Loucy (cell line): ENCODE measurements around the gene IQSEC1.

ENCODE experiments used
- H2AFZ ChIP-seq: fragments of 200-600 bp; sonication (generic); 2 replicates; pipeline ENCODE4 v1.6.0; 2016; ENCODE audit warnings: antibody characterized with exemption, mild to moderate bottlenecking, low read length, moderate library complexity
- H3F3A ChIP-seq: fragments of 200-600 bp; 2 replicates; pipeline ENCODE4 v1.6.0; 2016; ENCODE audit warnings: antibody characterized with exemption, low read depth, mild to moderate bottlenecking
- H3K27me3 ChIP-seq: fragments of 200-600 bp; sonication (generic); 2 replicates; pipeline ENCODE4 v1.6.1; 2014; ENCODE audit warnings: low read length, mild to moderate bottlenecking; ENCODE audit not compliant: insufficient read depth, poor library complexity, severe bottlenecking
- H3K36me3 ChIP-seq: fragments of 200-600 bp; sonication (generic); 2 replicates; pipeline ENCODE4 v1.6.1; 2016; ENCODE audit warnings: low read length; ENCODE audit not compliant: insufficient read depth
- H3K4me1 ChIP-seq: fragments of 200-600 bp; sonication (generic); 2 replicates; pipeline ENCODE4 v1.5.1; 2014; ENCODE audit warnings: low read length, mild to moderate bottlenecking; ENCODE audit not compliant: insufficient read depth, poor library complexity, severe bottlenecking
- H3K4me2 ChIP-seq: fragments of 200-600 bp; sonication (generic); 2 replicates; pipeline ENCODE4 v1.6.0; 2014; ENCODE audit warnings: antibody characterized with exemption, low read length, low read depth, mild to moderate bottlenecking; ENCODE audit not compliant: poor library complexity, severe bottlenecking
- H3K4me3 ChIP-seq: fragments of 200-600 bp; sonication (generic); 2 replicates; pipeline ENCODE4 v1.5.1; 2014; ENCODE audit warnings: low read length, mild to moderate bottlenecking, mixed read lengths; ENCODE audit not compliant: poor library complexity, severe bottlenecking
- H3K79me2 ChIP-seq: fragments of 200-600 bp; sonication (generic); 2 replicates; pipeline ENCODE4 v1.6.1; 2014; ENCODE audit warnings: low read length; ENCODE audit not compliant: insufficient read depth
- H3K9ac ChIP-seq: fragments of 200-600 bp; sonication (generic); 2 replicates; pipeline ENCODE4 v1.6.0; 2014; ENCODE audit warnings: mild to moderate bottlenecking, low read depth, low read length, moderate library complexity; ENCODE audit not compliant: poor library complexity, severe bottlenecking
- H3K9me2 ChIP-seq: fragments of 200-600 bp; sonication (generic); replicated peaks from 2 replicates; pipeline ENCODE4 v1.6.1; 2016; ENCODE audit warnings: low read depth, low read length, mixed read lengths
- H3K9me3 ChIP-seq: fragments of 200-600 bp; sonication (generic); 2 replicates; pipeline ENCODE4 v1.6.1; 2014; ENCODE audit warnings: mild to moderate bottlenecking, antibody characterized with exemption, low read length, low read depth; ENCODE audit not compliant: insufficient read depth
- H4K20me1 ChIP-seq: fragments of 200-600 bp; sonication (generic); 2 replicates; pipeline ENCODE4 v1.6.0; 2014; ENCODE audit warnings: antibody characterized with exemption, low read length, mild to moderate bottlenecking; ENCODE audit not compliant: insufficient read depth, poor library complexity, severe bottlenecking
- EZH2phosphoT487 ChIP-seq: fragments of 200-600 bp; IDR thresholded peaks from 2 replicates; pipeline ENCODE4 v1.6.1; 2018; ENCODE audit warnings: antibody characterized with exemption, mild to moderate bottlenecking, moderate library complexity, borderline replicate concordance
- TF ChIP-seq, protein P1 (sequence below): fragments of 200-600 bp; sonication (generic); conservative IDR thresholded peaks from 2 replicates; pipeline ENCODE4 v1.5.1; 2014; ENCODE audit warnings: mild to moderate bottlenecking, antibody characterized with exemption, low read length

Gene IQSEC1

GRCh38 chr3:13085846-13086179 is 12.6 kb upstream of the IQSEC1 start:
- Histone ChIP-seq H3K27me3 (no peaks in the 10 kb centered on the region), H3K79me2 (no peaks in the 10 kb centered on the region), H3K4me1 (peaks cover 52% of the 10 kb centered on the region), H3K9me3 (no peaks in the 10 kb centered on the region), H3K4me3 (no peak overlapping the region), H3F3A (no peaks in the 10 kb centered on the region), H3K4me2 (peak overlapping the region; percentile 11), H4K20me1 (no peaks in the 10 kb centered on the region), H3K36me3 (no peaks in the 10 kb centered on the region), H3K9me2 (no peaks in the 10 kb centered on the region), H2AFZ (no peak overlapping the region), H3K9ac (no peak overlapping the region)
- TF ChIP-seq, protein P1, sequence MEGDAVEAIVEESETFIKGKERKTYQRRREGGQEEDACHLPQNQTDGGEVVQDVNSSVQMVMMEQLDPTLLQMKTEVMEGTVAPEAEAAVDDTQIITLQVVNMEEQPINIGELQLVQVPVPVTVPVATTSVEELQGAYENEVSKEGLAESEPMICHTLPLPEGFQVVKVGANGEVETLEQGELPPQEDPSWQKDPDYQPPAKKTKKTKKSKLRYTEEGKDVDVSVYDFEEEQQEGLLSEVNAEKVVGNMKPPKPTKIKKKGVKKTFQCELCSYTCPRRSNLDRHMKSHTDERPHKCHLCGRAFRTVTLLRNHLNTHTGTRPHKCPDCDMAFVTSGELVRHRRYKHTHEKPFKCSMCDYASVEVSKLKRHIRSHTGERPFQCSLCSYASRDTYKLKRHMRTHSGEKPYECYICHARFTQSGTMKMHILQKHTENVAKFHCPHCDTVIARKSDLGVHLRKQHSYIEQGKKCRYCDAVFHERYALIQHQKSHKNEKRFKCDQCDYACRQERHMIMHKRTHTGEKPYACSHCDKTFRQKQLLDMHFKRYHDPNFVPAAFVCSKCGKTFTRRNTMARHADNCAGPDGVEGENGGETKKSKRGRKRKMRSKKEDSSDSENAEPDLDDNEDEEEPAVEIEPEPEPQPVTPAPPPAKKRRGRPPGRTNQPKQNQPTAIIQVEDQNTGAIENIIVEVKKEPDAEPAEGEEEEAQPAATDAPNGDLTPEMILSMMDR = no peak
- no peak for TF ChIP-seq EZH2phosphoT487

GRCh38 chr3:13085081-13085845 is 12.0 kb upstream of the IQSEC1 start:
- Histone ChIP-seq H2AFZ (no peak overlapping the region), H3K9me3 (no peaks in the 10 kb centered on the region), H3K9ac (no peak overlapping the region), H3K4me1 (peaks cover 58% of the 10 kb centered on the region), H4K20me1 (no peaks in the 10 kb centered on the region), H3K4me3 (no peak overlapping the region), H3F3A (no peaks in the 10 kb centered on the region), H3K27me3 (no peaks in the 10 kb centered on the region), H3K79me2 (peaks cover under 1% of the 10 kb centered on the region; the same call in 1 of the 2 replicates), H3K4me2 (no peak overlapping the region), H3K9me2 (no peaks in the 10 kb centered on the region), H3K36me3 (no peaks in the 10 kb centered on the region)
- TF ChIP-seq EZH2phosphoT487 = no peak
- TF ChIP-seq, protein P1 = no peak

DNA sequence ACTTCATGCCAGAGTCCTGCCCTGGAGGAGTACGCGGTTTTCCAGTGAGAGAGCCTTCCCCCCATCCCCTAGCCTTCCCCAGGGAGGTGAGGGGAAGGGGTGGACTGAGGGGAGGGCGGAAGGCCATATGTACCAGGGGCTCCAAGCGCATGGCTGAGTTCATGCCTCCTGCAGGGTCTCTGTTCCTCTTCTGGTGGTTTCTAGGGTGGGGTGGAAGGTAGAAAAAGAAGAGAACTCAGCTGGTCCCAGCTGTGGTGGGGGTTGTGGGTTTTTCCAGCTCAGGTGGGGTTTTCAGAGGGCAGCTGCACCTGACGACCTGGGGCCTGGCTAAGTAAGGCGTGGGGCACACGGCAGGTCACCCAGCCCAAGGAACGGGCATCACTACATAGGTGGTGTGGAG is 10.7 kb upstream of the IQSEC1 start:
- Histone ChIP-seq H4K20me1 (no peaks in the 10 kb centered on the region), H2AFZ (no peak overlapping the region), H3K4me3 (no peak overlapping the region), H3K9ac (no peak overlapping the region), H3K79me2 (peaks cover 14% of the 10 kb centered on the region), H3K36me3 (no peaks in the 10 kb centered on the region), H3K27me3 (no peaks in the 10 kb centered on the region), H3K4me1 (peaks cover 71% of the 10 kb centered on the region), H3F3A (no peaks in the 10 kb centered on the region), H3K9me2 (no peaks in the 10 kb centered on the region), H3K4me2 (no peak overlapping the region), H3K9me3 (no peaks in the 10 kb centered on the region)
- TF ChIP-seq, protein P1 = no peak
- TF ChIP-seq EZH2phosphoT487 = no peak
